ENCODE results near the gene CTNND2. TPM values are rescaled to one million over a fixed set of nuclear protein-coding genes. Genes with fewer than 3 reads are reported as not detected.
"Not testable (repeated sequence)": the region's sequence is repeated elsewhere in the genome, so short reads cannot be mapped to it uniquely, and the experiment has no call there.

CTNND2 gene
- total RNA-seq, 2 donors from 2014 or later: not detected

DNA sequence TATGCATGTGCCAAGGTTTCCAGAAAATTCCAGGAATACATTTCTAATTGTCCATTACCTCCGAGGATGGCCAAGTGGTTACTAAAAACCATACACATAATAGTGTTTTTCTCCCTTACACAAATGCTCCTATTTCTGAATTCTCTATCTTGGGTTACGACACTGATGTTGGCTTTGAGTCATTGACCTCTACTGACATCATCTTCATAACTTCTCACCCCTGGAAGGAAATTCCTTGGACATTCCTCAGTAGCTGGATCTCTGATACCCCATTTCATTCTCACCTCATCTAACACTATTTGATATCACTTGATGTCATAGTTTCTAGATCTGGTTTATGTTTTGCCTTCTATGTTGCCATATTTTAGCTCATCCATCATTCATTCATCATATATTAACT lies 287.2 kb downstream of the CTNND2 start:
- Mint-ChIP-seq H3K4me3 (no peak overlapping the region), H3K27me3 (ENCODE audit: low read depth) (no peaks in the 10 kb centered on the region), H3K9me3 (peaks cover 3 to 4% of the 10 kb centered on the region in 2 donors), H3K4me1 (ENCODE audit: low read depth) (no peaks in the 10 kb centered on the region), H3K36me3 (ENCODE audit: insufficient read depth in 2 of 2) (no peaks in the 10 kb centered on the region), H3K27ac (no peak overlapping the region)
- ATAC-seq (replicated peaks in 1 of 2): no peak
- no peak for DNase-seq

DNA sequence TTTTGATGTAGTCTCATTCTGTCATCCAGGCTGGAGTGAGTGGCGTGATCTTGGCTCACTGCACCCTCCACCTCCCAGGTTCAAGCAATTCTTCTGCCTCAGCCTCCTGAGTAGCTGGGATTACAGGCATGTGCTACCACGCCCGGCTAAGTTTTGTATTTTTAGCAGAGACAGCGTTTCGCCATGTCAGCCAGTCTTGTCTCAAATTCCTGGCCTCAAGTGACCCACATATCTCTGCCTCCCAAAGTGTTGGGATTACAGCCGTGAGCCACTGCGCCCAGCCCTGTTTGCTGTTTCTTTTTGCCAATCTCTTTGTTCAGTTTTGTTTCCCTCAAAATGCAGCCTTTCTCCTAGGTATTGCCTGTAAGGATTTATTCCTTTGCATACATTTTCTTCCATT lies 287.6 kb downstream of the CTNND2 start:
- not testable (repeated sequence) for H3K27ac Mint-ChIP-seq; DNase-seq; H3K9me3 Mint-ChIP-seq; H3K4me3 Mint-ChIP-seq; H3K36me3 Mint-ChIP-seq (ENCODE audit: insufficient read depth in 2 of 2); H3K4me1 Mint-ChIP-seq (ENCODE audit: low read depth); H3K27me3 Mint-ChIP-seq (ENCODE audit: low read depth); ATAC-seq (replicated peaks in 1 of 2)

DNA sequence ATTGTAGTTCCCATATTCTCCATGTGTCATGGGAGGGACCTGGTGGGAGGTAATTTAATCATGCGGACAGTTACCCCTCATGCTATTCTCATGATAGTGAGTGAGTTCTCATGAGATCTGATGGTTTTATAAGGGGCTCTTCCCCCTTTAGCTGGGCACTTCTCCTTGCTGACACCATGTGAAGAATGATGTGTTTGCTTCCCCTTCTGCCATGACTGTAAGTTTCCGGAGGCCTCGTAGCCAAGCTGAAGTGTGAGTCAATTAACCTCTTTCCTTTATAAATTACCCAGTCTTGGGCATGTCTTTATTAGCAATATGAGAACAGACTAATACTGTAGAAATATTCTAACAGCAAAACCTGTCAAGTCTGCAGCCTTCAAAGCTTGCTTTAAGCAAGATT lies 293.2 kb downstream of the CTNND2 start:
- Mint-ChIP-seq H3K27ac (no peak overlapping the region), H3K27me3 (ENCODE audit: low read depth) (no peaks in the 10 kb centered on the region), H3K9me3 (peaks cover 2 to 5% of the 10 kb centered on the region in 2 donors), H3K36me3 (ENCODE audit: insufficient read depth in 2 of 2) (no peaks in the 10 kb centered on the region), H3K4me3 (no peak overlapping the region), H3K4me1 (ENCODE audit: low read depth) (no peaks in the 10 kb centered on the region)
- DNase-seq: no peak
- no peak for ATAC-seq (replicated peaks in 1 of 2)

DNA sequence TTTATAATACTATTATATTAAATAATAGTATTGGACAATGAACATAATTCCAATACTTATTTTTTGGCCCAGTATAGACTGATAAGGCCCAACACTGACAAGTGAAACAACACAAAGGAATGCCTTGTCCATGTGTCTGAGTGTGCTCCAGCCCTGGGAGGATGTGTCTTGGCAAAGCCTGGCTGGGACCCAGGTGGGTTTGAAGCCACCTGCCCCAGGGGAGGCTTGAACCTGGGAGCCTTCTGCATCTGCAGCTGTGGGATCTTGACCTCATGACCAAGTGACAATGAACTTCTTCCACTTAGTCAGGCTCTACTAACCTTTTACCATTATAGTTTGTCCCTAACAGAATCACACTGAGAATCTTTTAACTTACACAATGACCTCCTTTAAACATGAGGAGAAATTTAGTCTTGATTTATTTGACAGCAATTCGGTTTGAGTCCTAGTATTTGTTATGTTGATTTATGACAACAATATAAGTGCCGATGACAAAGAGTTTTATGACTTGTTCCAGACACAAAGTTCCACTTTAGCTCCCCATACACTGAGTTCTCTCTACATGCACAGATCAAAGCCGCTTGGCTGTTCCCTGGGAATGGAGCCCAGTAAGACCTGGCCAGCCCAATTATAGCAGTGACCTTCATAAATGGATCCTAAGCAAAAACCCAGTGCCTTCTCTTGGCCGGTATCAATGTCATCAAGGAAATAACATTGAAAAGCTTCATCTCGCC lies 294.5 kb downstream of the CTNND2 start:
- no peak for DNase-seq
- H3K36me3 Mint-ChIP-seq (ENCODE audit: insufficient read depth in 2 of 2): no peaks in the 10 kb centered on the region
- H3K9me3 Mint-ChIP-seq: peaks cover 2 to 5% of the 10 kb centered on the region in 2 donors
- H3K4me3 Mint-ChIP-seq: no peak overlapping the region
- ATAC-seq (replicated peaks in 1 of 2): no peak
- no peaks in the 10 kb centered on the region for H3K4me1 Mint-ChIP-seq (ENCODE audit: low read depth)
- H3K27ac Mint-ChIP-seq: no peak overlapping the region
- H3K27me3 Mint-ChIP-seq (ENCODE audit: low read depth): no peaks in the 10 kb centered on the region

DNA sequence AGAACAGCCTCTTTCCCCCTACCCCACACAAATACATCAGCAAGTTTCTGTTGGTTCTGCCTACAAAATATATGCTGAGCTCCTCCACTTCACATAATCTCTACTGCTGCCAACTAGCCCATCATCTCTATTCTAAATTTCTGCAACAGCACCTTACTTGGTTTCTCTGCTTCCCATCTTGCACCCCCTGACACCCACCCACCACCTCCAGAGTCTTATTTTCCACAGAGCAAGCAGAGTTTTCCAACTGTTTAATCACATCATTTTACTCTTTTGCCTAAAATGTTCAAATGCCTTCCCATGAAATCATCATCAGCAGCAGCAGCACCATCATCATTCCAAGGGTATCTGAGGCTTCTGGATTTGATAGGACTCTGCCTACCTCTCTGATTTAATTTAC lies 295.7 kb downstream of the CTNND2 start:
- Mint-ChIP-seq H3K36me3 (ENCODE audit: insufficient read depth in 2 of 2) (no peaks in the 10 kb centered on the region), H3K4me3 (no peak overlapping the region), H3K27me3 (ENCODE audit: low read depth) (no peaks in the 10 kb centered on the region), H3K9me3 (peaks cover 2 to 5% of the 10 kb centered on the region in 2 donors), H3K4me1 (ENCODE audit: low read depth) (no peaks in the 10 kb centered on the region), H3K27ac (no peak overlapping the region)
- ATAC-seq (replicated peaks in 1 of 2) (no peak), DNase-seq (no peak)

DNA sequence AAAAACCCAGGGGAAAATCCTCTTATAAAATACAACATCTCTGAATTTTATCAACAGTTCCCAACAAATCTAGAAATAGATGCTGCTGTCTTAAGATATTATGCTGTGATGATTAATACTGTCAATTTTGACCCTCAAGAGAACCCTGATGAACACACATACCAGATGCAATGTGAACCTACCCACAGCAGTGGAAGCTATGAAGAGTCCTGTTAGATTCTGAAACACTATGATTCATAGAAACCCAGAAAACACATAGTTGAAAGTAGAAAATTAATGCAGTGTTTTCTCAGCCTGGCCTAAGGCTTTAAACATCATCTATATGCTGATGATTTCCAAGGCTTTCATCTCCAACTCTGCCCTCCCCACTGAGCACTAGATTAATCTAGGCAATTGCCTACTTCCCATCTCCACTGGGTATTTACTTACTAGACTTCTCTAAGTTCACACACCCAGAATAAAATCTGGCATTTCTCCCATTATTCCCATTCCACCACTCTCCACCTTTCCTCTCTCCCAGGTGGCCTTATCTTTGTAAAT lies 296.2 kb downstream of the CTNND2 start:
- DNase-seq (no peak), ATAC-seq (replicated peaks in 1 of 2) (no peak)
- Mint-ChIP-seq H3K36me3 (ENCODE audit: insufficient read depth in 2 of 2) (no peaks in the 10 kb centered on the region), H3K27ac (no peak overlapping the region), H3K9me3 (peaks cover 2 to 5% of the 10 kb centered on the region in 2 donors), H3K4me1 (ENCODE audit: low read depth) (no peaks in the 10 kb centered on the region), H3K27me3 (ENCODE audit: low read depth) (no peaks in the 10 kb centered on the region), H3K4me3 (no peak overlapping the region)

DNA sequence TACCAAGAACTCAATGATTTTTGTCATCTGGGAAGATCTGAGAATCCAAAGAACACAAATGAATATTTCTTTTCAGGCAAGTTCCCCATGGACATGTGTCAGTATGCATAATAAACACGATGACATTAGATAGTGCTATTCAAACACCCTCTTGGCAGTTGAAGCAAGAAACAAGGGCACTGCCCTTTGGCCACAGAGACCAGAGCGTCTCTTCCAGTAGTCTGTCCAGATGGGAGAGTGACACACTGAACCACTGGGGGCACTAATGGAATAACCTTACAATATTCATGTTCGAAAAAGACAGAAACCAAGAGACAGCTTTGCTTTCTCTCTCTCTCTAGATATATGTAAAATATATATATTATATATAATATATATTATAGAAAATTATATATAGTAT lies 301.9 kb downstream of the CTNND2 start:
- Mint-ChIP-seq H3K9me3 (no peaks in the 10 kb centered on the region), H3K27ac (no peak overlapping the region), H3K4me3 (no peak overlapping the region), H3K27me3 (ENCODE audit: low read depth) (no peaks in the 10 kb centered on the region), H3K36me3 (ENCODE audit: insufficient read depth in 2 of 2) (no peaks in the 10 kb centered on the region), H3K4me1 (ENCODE audit: low read depth) (no peaks in the 10 kb centered on the region)
- DNase-seq: no peak
- ATAC-seq (replicated peaks in 1 of 2): no peak

DNA sequence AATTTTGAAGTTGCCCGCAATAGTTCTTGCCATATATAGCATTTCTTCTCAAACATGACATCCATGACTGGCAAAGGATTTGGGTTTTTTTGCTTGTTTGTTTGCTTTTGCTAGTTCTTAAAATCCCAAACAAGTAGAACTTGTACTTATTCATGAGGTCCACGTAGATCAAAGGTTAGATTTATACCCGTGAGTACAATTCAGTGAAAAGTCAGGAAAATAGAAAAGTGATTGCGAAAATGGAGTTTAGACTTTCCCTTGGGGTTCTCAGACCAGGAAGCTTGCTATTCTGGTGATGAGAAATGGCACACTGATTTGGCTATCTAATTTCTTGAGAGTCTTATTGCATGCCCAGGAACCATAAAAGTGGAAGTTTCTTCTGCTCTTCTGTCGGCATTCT lies 304.7 kb downstream of the CTNND2 start:
- no peak overlapping the region for H3K4me3 Mint-ChIP-seq
- H3K27me3 Mint-ChIP-seq (ENCODE audit: low read depth): no peaks in the 10 kb centered on the region
- no peak overlapping the region for H3K27ac Mint-ChIP-seq
- ATAC-seq (replicated peaks in 1 of 2) (no peak), DNase-seq (no peak)
- H3K9me3 Mint-ChIP-seq: no peaks in the 10 kb centered on the region
- no peaks in the 10 kb centered on the region for H3K36me3 Mint-ChIP-seq (ENCODE audit: insufficient read depth in 2 of 2)
- H3K4me1 Mint-ChIP-seq (ENCODE audit: low read depth): no peaks in the 10 kb centered on the region

DNA sequence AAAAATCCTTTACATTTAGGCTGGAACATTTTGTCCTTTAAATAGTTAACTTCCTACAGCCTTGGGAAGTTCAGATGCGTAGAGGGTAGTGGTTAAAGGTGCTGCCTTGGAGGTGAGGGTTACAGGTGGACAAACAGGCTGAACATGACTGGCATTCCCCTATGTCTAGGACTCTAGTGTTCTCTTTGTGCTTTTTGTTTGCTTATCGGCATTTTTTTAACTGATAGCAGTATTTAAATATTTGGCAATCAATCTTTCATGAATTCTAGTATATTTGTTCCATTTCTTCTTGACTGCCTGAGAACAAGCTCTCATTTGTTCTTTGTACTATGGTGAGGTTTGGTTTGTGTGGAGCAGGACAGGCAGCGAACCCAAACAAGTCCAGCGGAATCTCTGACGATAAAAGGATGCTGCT lies 307.6 kb downstream of the CTNND2 start:
- no peak for ATAC-seq (replicated peaks in 1 of 2)

DNA sequence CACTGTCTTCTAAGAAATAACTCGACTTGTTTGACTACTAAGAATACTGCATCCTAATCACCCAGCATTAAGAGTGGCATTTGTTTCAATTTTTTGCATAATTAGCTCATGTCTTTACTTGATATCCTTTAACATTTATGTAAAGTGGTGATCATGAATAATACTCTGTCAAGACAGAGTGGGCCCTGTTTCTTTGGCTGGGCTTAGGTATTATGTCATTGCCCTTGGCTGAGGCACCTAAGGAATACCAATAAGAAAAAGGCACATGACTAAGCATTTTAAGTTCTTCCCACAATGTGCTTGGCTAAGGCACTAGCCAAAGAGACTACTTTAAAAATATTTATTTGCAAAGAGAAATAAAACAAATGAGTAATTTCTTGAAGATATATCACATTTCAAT lies 308.1 kb downstream of the CTNND2 start:
- ATAC-seq (replicated peaks in 1 of 2) (no peak), DNase-seq (no peak)
- H3K27ac Mint-ChIP-seq: no peak overlapping the region
- peaks cover 0 to 2% of the 10 kb centered on the region in 2 donors for H3K9me3 Mint-ChIP-seq
- H3K27me3 Mint-ChIP-seq (ENCODE audit: low read depth): no peaks in the 10 kb centered on the region
- no peaks in the 10 kb centered on the region for H3K4me1 Mint-ChIP-seq (ENCODE audit: low read depth)
- no peaks in the 10 kb centered on the region for H3K36me3 Mint-ChIP-seq (ENCODE audit: insufficient read depth in 2 of 2)
- no peak overlapping the region for H3K4me3 Mint-ChIP-seq

More for the DNA sequence above, 307.6 kb downstream of the CTNND2 start:
- Mint-ChIP-seq H3K4me3 (no peak overlapping the region), H3K9me3 (no peaks in the 10 kb centered on the region), H3K36me3 (ENCODE audit: insufficient read depth in 2 of 2) (no peaks in the 10 kb centered on the region), H3K27ac (no peak overlapping the region), H3K27me3 (ENCODE audit: low read depth) (no peaks in the 10 kb centered on the region), H3K4me1 (ENCODE audit: low read depth) (no peaks in the 10 kb centered on the region)
- DNase-seq: no peak

DNA sequence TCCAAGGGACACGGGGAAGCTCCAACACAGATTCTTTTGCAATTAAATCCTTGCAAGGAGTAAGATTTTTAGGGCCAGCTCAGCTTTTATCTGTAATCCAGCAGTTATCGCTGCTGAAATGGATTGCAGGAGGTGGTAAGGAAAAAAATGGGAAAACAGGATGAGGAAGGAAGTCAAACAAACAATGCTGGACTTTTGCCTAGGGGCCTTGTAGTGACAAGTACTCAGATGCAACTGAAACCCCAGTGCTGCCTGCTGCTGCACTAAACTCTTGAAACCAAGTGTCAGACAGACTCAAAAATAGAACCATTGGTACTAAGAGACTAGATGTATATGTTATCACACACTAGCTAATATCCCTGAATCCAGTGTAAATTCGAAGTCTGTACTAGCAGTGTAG lies 309.2 kb downstream of the CTNND2 start:
- DNase-seq (no peak), ATAC-seq (replicated peaks in 1 of 2) (no peak)
- Mint-ChIP-seq H3K9me3 (peaks cover 0 to 2% of the 10 kb centered on the region in 2 donors), H3K4me3 (no peak overlapping the region), H3K36me3 (ENCODE audit: insufficient read depth in 2 of 2) (peaks cover 0 to 2% of the 10 kb centered on the region in 2 donors), H3K4me1 (ENCODE audit: low read depth) (no peaks in the 10 kb centered on the region), H3K27me3 (ENCODE audit: low read depth) (no peaks in the 10 kb centered on the region), H3K27ac (no peak overlapping the region)

DNA sequence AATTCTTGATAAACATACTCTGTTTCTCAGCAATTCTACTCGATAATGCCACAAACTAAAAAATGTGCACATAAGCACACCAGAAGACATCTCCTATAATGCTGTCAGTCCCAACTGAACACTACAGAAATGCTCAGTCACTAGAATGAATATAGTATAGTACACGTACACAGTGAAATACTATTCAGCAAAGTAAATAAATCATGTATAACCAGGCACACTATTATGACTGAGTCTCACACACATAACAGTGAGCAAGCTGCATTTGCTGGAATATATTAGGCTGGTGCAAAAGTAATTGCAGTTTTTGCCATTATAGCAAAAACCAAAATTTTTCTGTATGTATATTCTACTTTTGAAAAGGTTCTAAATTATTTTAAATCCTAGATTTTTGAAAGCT lies 310.2 kb downstream of the CTNND2 start:
- Mint-ChIP-seq H3K27ac (no peak overlapping the region), H3K4me3 (no peak overlapping the region), H3K27me3 (ENCODE audit: low read depth) (no peaks in the 10 kb centered on the region), H3K36me3 (ENCODE audit: insufficient read depth in 2 of 2) (peaks cover 0 to 2% of the 10 kb centered on the region in 2 donors), H3K9me3 (peaks cover 0 to 2% of the 10 kb centered on the region in 2 donors), H3K4me1 (ENCODE audit: low read depth) (no peaks in the 10 kb centered on the region)
- DNase-seq (no peak), ATAC-seq (replicated peaks in 1 of 2) (no peak)

DNA sequence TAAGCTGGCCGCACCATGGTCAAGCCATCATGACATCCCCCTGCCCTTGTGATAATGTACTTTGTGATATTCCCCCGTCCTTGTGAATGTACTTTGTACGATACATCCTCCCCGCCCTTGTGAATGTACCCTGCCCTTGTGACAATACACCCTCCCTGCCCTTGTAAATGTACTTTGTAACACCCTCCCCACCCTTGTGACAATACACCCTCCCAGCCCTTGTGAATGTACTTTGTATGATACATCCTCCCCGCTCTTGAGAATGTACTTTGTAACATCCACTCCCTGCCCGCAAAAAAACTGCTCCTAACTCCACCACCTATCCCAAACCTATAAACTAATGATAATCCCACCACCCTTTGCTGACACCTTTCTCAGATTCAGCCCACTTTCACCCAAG lies 313.8 kb downstream of the CTNND2 start:
- peaks cover 0 to 3% of the 10 kb centered on the region in 2 donors for H3K9me3 Mint-ChIP-seq
- ATAC-seq (replicated peaks in 1 of 2) (no peak), DNase-seq (no peak)
- no peaks in the 10 kb centered on the region for H3K27me3 Mint-ChIP-seq (ENCODE audit: low read depth)
- peaks cover 0 to 2% of the 10 kb centered on the region in 2 donors for H3K36me3 Mint-ChIP-seq (ENCODE audit: insufficient read depth in 2 of 2)
- H3K4me1 Mint-ChIP-seq (ENCODE audit: low read depth): no peaks in the 10 kb centered on the region
- H3K4me3 Mint-ChIP-seq: no peak overlapping the region
- no peak overlapping the region for H3K27ac Mint-ChIP-seq

DNA sequence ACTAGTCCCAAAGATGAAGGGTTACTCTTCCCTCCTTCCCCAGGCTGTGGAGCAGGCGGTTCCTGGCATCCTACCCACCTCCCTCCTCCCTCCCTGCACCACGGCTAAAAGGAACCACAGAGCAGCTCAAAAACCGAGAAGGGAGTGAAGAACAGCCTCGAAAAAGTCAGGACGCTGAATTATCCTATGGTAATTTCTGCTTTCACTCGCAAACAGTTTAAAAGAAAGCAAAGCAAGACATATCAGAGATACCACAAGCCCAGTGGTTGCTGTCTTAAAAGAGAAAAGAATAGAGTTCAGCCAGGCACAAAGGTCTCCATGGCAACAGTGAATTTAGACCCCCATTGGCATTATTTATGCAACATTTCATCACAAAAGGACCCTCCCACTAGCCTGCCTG lies 315.4 kb downstream of the CTNND2 start:
- Mint-ChIP-seq H3K9me3 (peaks cover 0 to 4% of the 10 kb centered on the region in 2 donors), H3K4me3 (no peak overlapping the region), H3K27ac (no peak overlapping the region), H3K36me3 (ENCODE audit: insufficient read depth in 2 of 2) (peaks cover 0 to 2% of the 10 kb centered on the region in 2 donors), H3K27me3 (ENCODE audit: low read depth) (no peaks in the 10 kb centered on the region), H3K4me1 (ENCODE audit: low read depth) (no peaks in the 10 kb centered on the region)
- ATAC-seq (replicated peaks in 1 of 2): no peak
- no peak for DNase-seq

All from activated T-cell treated with anti-CD3 and anti-CD28 coated beads, Interleukin-2, amount 50 U/mL, for 72 hours (primary cell).